ENCODE data around the gene ZNF611.
"Not testable (repeated sequence)": the region's sequence is repeated elsewhere in the genome, so short reads cannot be mapped to it uniquely, and the experiment has no call there.

ZNF611 gene

DNA sequence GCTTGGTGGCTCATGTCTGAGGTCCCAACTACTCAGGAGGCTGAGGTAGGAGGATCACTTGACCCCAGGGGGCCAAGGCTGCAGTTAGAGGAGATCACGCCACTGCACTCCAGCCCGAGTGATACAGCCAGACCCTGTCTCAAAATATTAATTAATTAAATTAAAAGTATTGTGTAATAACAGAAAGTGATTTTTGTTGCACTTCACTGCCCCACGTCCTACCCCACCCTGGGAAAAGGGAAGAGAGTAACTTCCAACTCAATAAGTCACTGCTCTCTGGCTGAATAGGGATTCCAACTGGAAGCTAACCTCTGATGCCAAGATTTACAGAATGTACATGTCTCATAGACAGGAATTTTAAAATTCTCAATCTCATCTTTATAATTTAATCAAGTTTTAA lies 47.2 kb downstream of the ZNF611 start:
- Histone ChIP-seq H3K36me3 (ENCODE audit: control insufficient read depth in 4 of 4, insufficient read depth in 4 of 4, low read length in 3 of 4) (peaks cover 0 to 13% (median 9%) of the 10 kb centered on the region in 4 experiments), H3K4me1 (ENCODE audit: control extremely low read depth in 1 of 4, control insufficient read depth in 4 of 4, insufficient read depth in 4 of 4, low read length in 3 of 4) (peaks cover 0 to 25% (median 17%) of the 10 kb centered on the region in 4 experiments), H3K9me3 (ENCODE audit: control extremely low read depth in 1 of 5, control insufficient read depth in 4 of 5, insufficient read depth in 2 of 5, low read depth in 1 of 5, low read length in 4 of 5) (peaks cover 0 to 10% (median 0%) of the 10 kb centered on the region in 5 experiments), H3K27ac (ENCODE audit: insufficient read depth in 1 of 2, low read depth in 1 of 2, low read length in 2 of 2, poor library complexity in 1 of 2, severe bottlenecking in 2 of 2) (no peak overlapping the region), H3K4me3 (ENCODE audit: control insufficient read depth in 1 of 7, extremely low read depth in 1 of 7, insufficient read depth in 4 of 7, low read depth in 2 of 7, low read length in 6 of 7) (peak overlapping the region in 1 of 7 experiments; percentile 28), H3K27me3 (replicated peaks in 2 of 5; ENCODE audit: control insufficient read depth in 4 of 5, insufficient read depth in 5 of 5, low read length in 4 of 5) (no peaks in the 10 kb centered on the region)
- no CpG with 5 or more reads among the region's 3 CpGs for WGBS (ENCODE audit: insufficient coverage)
- DNase-seq: no peak
- ChIA-PET CTCF (interaction anchor here (0.9 kb wide), 1 partner anchor 12 kb away, joined by 4 read pairs; no protein-coding TSS in a partner anchor), POLR2A (no interaction called here)

DNA sequence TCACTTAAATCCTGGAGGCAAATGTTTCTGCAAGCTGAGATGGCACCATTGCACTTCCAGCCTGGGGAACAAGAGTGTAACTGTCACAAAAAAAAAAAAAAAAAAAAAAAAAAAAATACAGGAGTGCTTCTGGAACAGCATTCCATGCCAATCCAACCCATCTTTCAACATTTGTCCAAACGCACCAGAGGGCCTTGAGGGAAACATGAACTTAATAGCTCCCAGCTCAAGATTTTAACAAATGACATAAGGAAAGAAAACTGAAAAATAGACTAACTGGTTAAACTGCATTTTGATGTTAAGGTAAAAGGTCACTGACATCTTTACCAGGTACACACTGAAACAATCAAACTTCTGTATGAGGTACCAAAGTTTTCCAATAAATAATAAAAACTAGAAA lies 49.0 kb downstream of the ZNF611 start:
- POLR2A ChIA-PET: no interaction called here
- H3K4me1 ChIP-seq (ENCODE audit: control extremely low read depth in 1 of 4, control insufficient read depth in 4 of 4, insufficient read depth in 4 of 4, low read length in 3 of 4): peaks cover 0 to 13% (median 11%) of the 10 kb centered on the region in 4 experiments
- no peak overlapping the region for H3K27ac ChIP-seq (ENCODE audit: insufficient read depth in 1 of 2, low read depth in 1 of 2, low read length in 2 of 2, poor library complexity in 1 of 2, severe bottlenecking in 2 of 2)
- H3K4me3 ChIP-seq (ENCODE audit: control insufficient read depth in 1 of 7, extremely low read depth in 1 of 7, insufficient read depth in 4 of 7, low read depth in 2 of 7, low read length in 6 of 7): no peak overlapping the region
- H3K27me3 ChIP-seq (replicated peaks in 2 of 5; ENCODE audit: control insufficient read depth in 4 of 5, insufficient read depth in 5 of 5, low read length in 4 of 5): no peaks in the 10 kb centered on the region
- H3K9me3 ChIP-seq (ENCODE audit: control extremely low read depth in 1 of 5, control insufficient read depth in 4 of 5, insufficient read depth in 2 of 5, low read depth in 1 of 5, low read length in 4 of 5): peaks cover 0 to 7% (median 0%) of the 10 kb centered on the region in 5 experiments
- CTCF ChIA-PET: no interaction called here
- WGBS (ENCODE audit: insufficient coverage): no CpG with 5 or more reads among the region's 1 CpG
- peaks cover 0 to 18% (median 10%) of the 10 kb centered on the region in 4 experiments for H3K36me3 ChIP-seq (ENCODE audit: control insufficient read depth in 4 of 4, insufficient read depth in 4 of 4, low read length in 3 of 4)
- DNase-seq: no peak

DNA sequence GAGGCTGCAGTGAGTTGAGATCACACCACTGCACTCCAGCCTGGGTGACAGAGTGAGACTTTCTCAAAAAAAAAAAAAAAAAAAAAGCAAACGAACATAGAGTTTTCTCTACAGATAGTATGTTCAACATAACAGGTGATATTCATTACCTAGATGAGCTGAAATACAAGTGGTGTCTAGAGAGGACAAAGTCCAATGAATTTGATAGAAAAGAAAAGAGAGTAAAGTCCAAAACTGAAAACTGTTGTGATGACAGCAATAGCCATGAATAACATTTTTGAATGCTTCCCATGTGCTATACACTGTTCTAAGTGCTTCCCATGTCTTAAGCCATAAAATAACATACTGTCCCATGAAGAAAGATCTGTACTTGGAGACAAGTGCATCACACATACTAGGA lies 53.6 kb downstream of the ZNF611 start:
- peaks cover 0 to 16% (median 0%) of the 10 kb centered on the region in 5 experiments for H3K9me3 ChIP-seq (ENCODE audit: control extremely low read depth in 1 of 5, control insufficient read depth in 4 of 5, insufficient read depth in 2 of 5, low read depth in 1 of 5, low read length in 4 of 5)
- CTCF ChIA-PET; H3K27me3 ChIP-seq (replicated peaks in 2 of 5; ENCODE audit: control insufficient read depth in 4 of 5, insufficient read depth in 5 of 5, low read length in 4 of 5); H3K4me3 ChIP-seq (ENCODE audit: control insufficient read depth in 1 of 7, extremely low read depth in 1 of 7, insufficient read depth in 4 of 7, low read depth in 2 of 7, low read length in 6 of 7); DNase-seq; H3K4me1 ChIP-seq (ENCODE audit: control extremely low read depth in 1 of 4, control insufficient read depth in 4 of 4, insufficient read depth in 4 of 4, low read length in 3 of 4); H3K27ac ChIP-seq (ENCODE audit: insufficient read depth in 1 of 2, low read depth in 1 of 2, low read length in 2 of 2, poor library complexity in 1 of 2, severe bottlenecking in 2 of 2); POLR2A ChIA-PET: not testable (repeated sequence)
- H3K36me3 ChIP-seq (ENCODE audit: control insufficient read depth in 4 of 4, insufficient read depth in 4 of 4, low read length in 3 of 4): peaks cover 0 to 24% (median 15%) of the 10 kb centered on the region in 4 experiments
- WGBS (ENCODE audit: insufficient coverage): no CpG with 5 or more reads among the region's 1 CpG

DNA sequence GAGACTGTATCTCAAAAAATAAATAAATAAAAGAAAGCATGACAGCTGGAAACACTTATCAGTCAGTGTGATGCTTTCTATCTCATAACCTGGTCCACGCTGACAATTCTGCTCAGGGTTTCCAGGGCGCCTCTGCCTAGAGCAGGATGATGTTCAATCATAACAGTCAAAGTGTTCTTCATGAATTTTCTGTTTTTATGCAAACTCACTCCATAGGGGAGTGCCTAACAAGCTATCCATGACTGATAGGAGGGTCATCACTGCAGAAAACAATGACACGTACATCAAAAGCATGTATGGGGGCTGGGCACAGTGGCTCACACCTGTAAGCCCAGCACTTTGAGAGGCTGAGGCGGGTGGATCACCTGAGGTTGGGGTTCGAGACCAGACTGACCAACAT lies 55.2 kb downstream of the ZNF611 start:
- Histone ChIP-seq H3K4me3 (ENCODE audit: control insufficient read depth in 1 of 7, extremely low read depth in 1 of 7, insufficient read depth in 4 of 7, low read depth in 2 of 7, low read length in 6 of 7) (no peak overlapping the region), H3K36me3 (ENCODE audit: control insufficient read depth in 4 of 4, insufficient read depth in 4 of 4, low read length in 3 of 4) (peaks cover 0 to 34% (median 17%) of the 10 kb centered on the region in 4 experiments), H3K4me1 (ENCODE audit: control extremely low read depth in 1 of 4, control insufficient read depth in 4 of 4, insufficient read depth in 4 of 4, low read length in 3 of 4) (no peaks in the 10 kb centered on the region), H3K9me3 (ENCODE audit: control extremely low read depth in 1 of 5, control insufficient read depth in 4 of 5, insufficient read depth in 2 of 5, low read depth in 1 of 5, low read length in 4 of 5) (peaks cover 0 to 23% (median 3%) of the 10 kb centered on the region in 5 experiments), H3K27ac (ENCODE audit: insufficient read depth in 1 of 2, low read depth in 1 of 2, low read length in 2 of 2, poor library complexity in 1 of 2, severe bottlenecking in 2 of 2) (no peak overlapping the region), H3K27me3 (replicated peaks in 2 of 5; ENCODE audit: control insufficient read depth in 4 of 5, insufficient read depth in 5 of 5, low read length in 4 of 5) (no peaks in the 10 kb centered on the region)
- no peak for DNase-seq
- ChIA-PET POLR2A (no interaction called here), CTCF (no interaction called here)
- 83% methylated on average over 4 of the region's 5 CpGs for WGBS (ENCODE audit: insufficient coverage)

DNA sequence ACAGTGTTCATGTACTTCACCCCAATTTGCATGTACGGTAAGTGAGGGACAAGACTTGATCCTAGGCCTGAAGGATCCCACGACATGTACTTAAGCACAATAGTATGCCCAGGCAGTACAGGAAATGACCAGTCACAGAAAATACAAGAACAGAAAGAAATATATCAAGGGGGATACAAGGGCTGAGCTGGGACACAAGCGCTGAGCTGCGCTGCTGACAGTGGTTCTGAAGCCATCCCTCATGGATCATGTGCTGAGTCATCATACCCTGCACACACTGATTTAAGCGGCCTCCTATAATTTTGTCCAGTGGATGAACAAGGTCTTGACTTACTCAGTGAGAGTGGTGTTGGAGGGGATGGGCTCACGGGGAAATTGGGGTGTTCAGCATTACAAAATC lies 59.6 kb downstream of the ZNF611 start:
- CTCF ChIA-PET: not testable (repeated sequence)
- WGBS (ENCODE audit: insufficient coverage): 94% methylated on average over 5 of the region's 6 CpGs
- peaks cover 0 to 22% (median 2%) of the 10 kb centered on the region in 5 experiments for H3K9me3 ChIP-seq (ENCODE audit: control extremely low read depth in 1 of 5, control insufficient read depth in 4 of 5, insufficient read depth in 2 of 5, low read depth in 1 of 5, low read length in 4 of 5)

DNA sequence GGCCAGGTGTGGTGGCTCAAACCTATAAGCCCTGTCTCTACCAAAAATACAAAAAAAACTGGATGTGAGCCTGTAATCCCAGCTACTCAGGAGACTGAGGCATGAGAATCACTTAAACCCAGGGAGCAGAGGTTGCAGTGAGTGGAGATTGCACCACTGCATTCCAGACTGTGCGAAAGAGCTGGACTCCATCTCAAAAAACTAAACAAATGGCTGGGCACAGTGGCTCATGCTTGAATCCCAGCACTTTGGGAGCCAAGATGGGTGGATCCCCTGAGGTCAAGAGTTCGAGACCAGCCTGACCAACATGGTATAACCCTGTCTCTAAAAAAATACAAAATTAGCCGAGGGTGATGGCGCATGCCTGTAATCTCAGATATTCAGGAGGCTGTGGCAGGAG lies 61.8 kb downstream of the ZNF611 start:
- WGBS (ENCODE audit: insufficient coverage): 95% methylated on average over 3 of the region's 4 CpGs
- DNase-seq: no peak
- H3K36me3 ChIP-seq (ENCODE audit: control insufficient read depth in 4 of 4, insufficient read depth in 4 of 4, low read length in 3 of 4): peaks cover 0 to 34% (median 14%) of the 10 kb centered on the region in 4 experiments
- ChIA-PET POLR2A (no interaction called here), CTCF (no interaction called here)
- H3K27ac ChIP-seq (ENCODE audit: insufficient read depth in 1 of 2, low read depth in 1 of 2, low read length in 2 of 2, poor library complexity in 1 of 2, severe bottlenecking in 2 of 2): no peak overlapping the region
- no peak overlapping the region for H3K4me3 ChIP-seq (ENCODE audit: control insufficient read depth in 1 of 7, extremely low read depth in 1 of 7, insufficient read depth in 4 of 7, low read depth in 2 of 7, low read length in 6 of 7)
- H3K9me3 ChIP-seq (ENCODE audit: control extremely low read depth in 1 of 5, control insufficient read depth in 4 of 5, insufficient read depth in 2 of 5, low read depth in 1 of 5, low read length in 4 of 5): peaks cover 0 to 20% (median 2%) of the 10 kb centered on the region in 5 experiments
- no peaks in the 10 kb centered on the region for H3K27me3 ChIP-seq (replicated peaks in 2 of 5; ENCODE audit: control insufficient read depth in 4 of 5, insufficient read depth in 5 of 5, low read length in 4 of 5)
- no peaks in the 10 kb centered on the region for H3K4me1 ChIP-seq (ENCODE audit: control extremely low read depth in 1 of 4, control insufficient read depth in 4 of 4, insufficient read depth in 4 of 4, low read length in 3 of 4)

More for the DNA sequence above, 59.6 kb downstream of the ZNF611 start:
- H3K4me3 ChIP-seq (ENCODE audit: control insufficient read depth in 1 of 7, extremely low read depth in 1 of 7, insufficient read depth in 4 of 7, low read depth in 2 of 7, low read length in 6 of 7); DNase-seq; H3K27ac ChIP-seq (ENCODE audit: insufficient read depth in 1 of 2, low read depth in 1 of 2, low read length in 2 of 2, poor library complexity in 1 of 2, severe bottlenecking in 2 of 2); H3K4me1 ChIP-seq (ENCODE audit: control extremely low read depth in 1 of 4, control insufficient read depth in 4 of 4, insufficient read depth in 4 of 4, low read length in 3 of 4); POLR2A ChIA-PET; H3K27me3 ChIP-seq (replicated peaks in 2 of 5; ENCODE audit: control insufficient read depth in 4 of 5, insufficient read depth in 5 of 5, low read length in 4 of 5): not testable (repeated sequence)
- H3K36me3 ChIP-seq (ENCODE audit: control insufficient read depth in 4 of 4, insufficient read depth in 4 of 4, low read length in 3 of 4): peaks cover 0 to 40% (median 10%) of the 10 kb centered on the region in 4 experiments

DNA sequence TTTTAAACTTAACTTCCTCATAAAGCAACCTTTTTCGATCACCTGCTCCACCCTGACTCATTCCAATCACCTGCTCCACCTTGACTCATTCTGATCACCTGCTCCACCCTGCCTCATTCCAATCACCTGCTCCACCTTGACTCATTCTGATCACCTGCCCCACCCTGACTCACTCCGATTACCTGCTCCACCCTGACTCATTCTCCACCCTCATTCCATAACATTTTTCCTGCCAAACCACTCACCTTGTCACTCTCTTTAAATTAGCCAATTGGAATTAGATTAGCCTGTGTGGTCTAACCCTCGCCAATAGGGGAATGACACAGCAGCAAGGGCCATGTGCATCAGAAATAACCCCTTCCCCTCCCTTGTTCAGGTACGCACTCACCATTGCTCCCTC lies 64.8 kb downstream of the ZNF611 start:
- no peak overlapping the region for H3K27ac ChIP-seq (ENCODE audit: insufficient read depth in 1 of 2, low read depth in 1 of 2, low read length in 2 of 2, poor library complexity in 1 of 2, severe bottlenecking in 2 of 2)
- CTCF ChIA-PET: no interaction called here
- H3K4me3 ChIP-seq (ENCODE audit: control insufficient read depth in 1 of 7, extremely low read depth in 1 of 7, insufficient read depth in 4 of 7, low read depth in 2 of 7, low read length in 6 of 7): no peak overlapping the region
- H3K9me3 ChIP-seq (ENCODE audit: control extremely low read depth in 1 of 5, control insufficient read depth in 4 of 5, insufficient read depth in 2 of 5, low read depth in 1 of 5, low read length in 4 of 5): peaks cover 0 to 15% (median 3%) of the 10 kb centered on the region in 5 experiments
- POLR2A ChIA-PET: no interaction called here
- peaks cover 0 to 26% (median 12%) of the 10 kb centered on the region in 4 experiments for H3K36me3 ChIP-seq (ENCODE audit: control insufficient read depth in 4 of 4, insufficient read depth in 4 of 4, low read length in 3 of 4)
- no peaks in the 10 kb centered on the region for H3K27me3 ChIP-seq (replicated peaks in 2 of 5; ENCODE audit: control insufficient read depth in 4 of 5, insufficient read depth in 5 of 5, low read length in 4 of 5)
- no peak for DNase-seq
- 100% methylated on average over 3 of the region's 4 CpGs for WGBS (ENCODE audit: insufficient coverage)
- no peaks in the 10 kb centered on the region for H3K4me1 ChIP-seq (ENCODE audit: control extremely low read depth in 1 of 4, control insufficient read depth in 4 of 4, insufficient read depth in 4 of 4, low read length in 3 of 4)
